GM19438 (cell line): ENCODE data around the gene VEGFD.
A peak's percentile ranks its signal among the peaks of the same experiment; 100 is the strongest.

Source experiments
- ATAC-seq: cut with Tn5 transposase; IDR thresholded peaks from one replicate; pipeline ENCODE4 v1.9.1; 2021; ENCODE audit warnings: low read depth; ENCODE audit not compliant: unreplicated experiment

VEGFD gene

GRCh38 chrX:15366506-15367352, 17.5 kb downstream of the VEGFD start:
- no peak for ATAC-seq

- no peak for ATAC-seq
These were observed 24.5 kb downstream of the VEGFD start for GRCh38 chrX:15359701-15360100.

- ATAC-seq, result no peak
These were observed 25.7 kb downstream of the VEGFD start for GRCh38 chrX:15358533-15358932.

- ATAC-seq, result no peak
These were observed 27.8 kb downstream of the VEGFD start for GRCh38 chrX:15356444-15356843.

- no peak for ATAC-seq
These were observed 33.8 kb downstream of the VEGFD start for GRCh38 chrX:15350329-15350996.

- peak; percentile 62 for ATAC-seq
These were observed 35.2 kb downstream of the VEGFD start for GRCh38 chrX:15349046-15349445.

- ATAC-seq, result no peak
These were observed 38.2 kb downstream of the VEGFD start for GRCh38 chrX:15345976-15346375.

GRCh38 chrX:15344106-15344505, 40.1 kb downstream of the VEGFD start:
- ATAC-seq, result no peak

GRCh38 chrX:15343075-15343476, 41.1 kb downstream of the VEGFD start:
- ATAC-seq, result no peak

GRCh38 chrX:15340867-15341266, 43.3 kb downstream of the VEGFD start:
- ATAC-seq, result no peak

- no peak for ATAC-seq
These were observed 48.2 kb downstream of the VEGFD start for GRCh38 chrX:15336023-15336413.

GRCh38 chrX:15335135-15336022, 48.8 kb downstream of the VEGFD start, which contains the start of gene PIGA:
PIGA (minus strand) TSS chrX:15335523; CDS start chrX:15331930, 3,593 bp downstream.
- peak; percentile 96 for ATAC-seq

GRCh38 chrX:15334561-15334960, 49.7 kb downstream of the VEGFD start:
- ATAC-seq, result no peak

- no peak for ATAC-seq
These were observed 55.4 kb downstream of the VEGFD start for GRCh38 chrX:15328821-15329220.

- ATAC-seq, result no peak
These were observed 56.1 kb downstream of the VEGFD start for GRCh38 chrX:15328131-15328530.

- ATAC-seq, result no peak
These were observed 61.7 kb downstream of the VEGFD start for GRCh38 chrX:15322472-15322871.

- ATAC-seq, result no peak
These were observed 62.1 kb downstream of the VEGFD start for GRCh38 chrX:15322072-15322471.

- no peak for ATAC-seq
These were observed 62.8 kb downstream of the VEGFD start for GRCh38 chrX:15321447-15321846.

- ATAC-seq, result no peak
These were observed 63.9 kb downstream of the VEGFD start for GRCh38 chrX:15320297-15320696.

- ATAC-seq, result no peak
These were observed 65.1 kb downstream of the VEGFD start for GRCh38 chrX:15319075-15319474.

GRCh38 chrX:15315509-15315908, 68.7 kb downstream of the VEGFD start, which contains the start of gene ASB11:
ASB11 (minus strand) TSS chrX:15315640; CDS start chrX:15315605, 35 bp downstream.
- ATAC-seq, result no peak
